GM18520 (cell line): Measurements from ENCODE around the gene TACC2.

Source experiments
- ATAC-seq: cut with Tn5 transposase; IDR thresholded peaks from one replicate; pipeline ENCODE4 v1.9.1; 2021; ENCODE audit not compliant: unreplicated experiment

Gene TACC2

GRCh38 chr10:122291739-122292138, 302.8 kb downstream of the TACC2 start:
- no peak for ATAC-seq

- no peak for ATAC-seq
Measured at GRCh38 chr10:122292376-122292775, 303.4 kb downstream of the TACC2 start.

- no peak for ATAC-seq
Measured at GRCh38 chr10:122293156-122293960, 304.4 kb downstream of the TACC2 start.

GRCh38 chr10:122293961-122294380, 305.0 kb downstream of the TACC2 start:
- no peak for ATAC-seq

- no peak for ATAC-seq
Measured at GRCh38 chr10:122294511-122295450, 305.8 kb downstream of the TACC2 start.

- no peak for ATAC-seq
Measured at GRCh38 chr10:122295451-122295809, 306.5 kb downstream of the TACC2 start.

GRCh38 chr10:122296363-122297120, 307.6 kb downstream of the TACC2 start:
- no peak for ATAC-seq

GRCh38 chr10:122297583-122297982, 308.6 kb downstream of the TACC2 start:
- no peak for ATAC-seq

GRCh38 chr10:122298206-122298597, 309.2 kb downstream of the TACC2 start:
- no peak for ATAC-seq

- no peak for ATAC-seq
Measured at GRCh38 chr10:122298598-122299301, 309.8 kb downstream of the TACC2 start.

- no peak for ATAC-seq
Measured at GRCh38 chr10:122299423-122300075, 310.6 kb downstream of the TACC2 start.

GRCh38 chr10:122301055-122301810, 312.3 kb downstream of the TACC2 start:
- no peak for ATAC-seq

- ATAC-seq: no peak
Measured at GRCh38 chr10:122301811-122302115, 312.8 kb downstream of the TACC2 start.

- no peak for ATAC-seq
Measured at GRCh38 chr10:122302315-122302714, 313.4 kb downstream of the TACC2 start.

- no peak for ATAC-seq
Measured at GRCh38 chr10:122303271-122304053, 314.5 kb downstream of the TACC2 start.
